Loucy (cell line): ENCODE data around the gene FASTKD3.
"Not testable (repeated sequence)": the region's sequence is repeated elsewhere in the genome, so short reads cannot be mapped to it uniquely, and the experiment has no call there.

Experiments
- H2AFZ ChIP-seq: fragments of 200-600 bp; sonication (generic); 2 replicates; pipeline ENCODE4 v1.6.0; 2016; ENCODE audit warnings: antibody characterized with exemption, mild to moderate bottlenecking, low read length, moderate library complexity
- H3F3A ChIP-seq: fragments of 200-600 bp; 2 replicates; pipeline ENCODE4 v1.6.0; 2016; ENCODE audit warnings: antibody characterized with exemption, low read depth, mild to moderate bottlenecking
- H3K27me3 ChIP-seq: fragments of 200-600 bp; sonication (generic); 2 replicates; pipeline ENCODE4 v1.6.1; 2014; ENCODE audit warnings: low read length, mild to moderate bottlenecking; ENCODE audit not compliant: insufficient read depth, poor library complexity, severe bottlenecking
- H3K36me3 ChIP-seq: fragments of 200-600 bp; sonication (generic); 2 replicates; pipeline ENCODE4 v1.6.1; 2016; ENCODE audit warnings: low read length; ENCODE audit not compliant: insufficient read depth
- H3K4me1 ChIP-seq: fragments of 200-600 bp; sonication (generic); 2 replicates; pipeline ENCODE4 v1.5.1; 2014; ENCODE audit warnings: low read length, mild to moderate bottlenecking; ENCODE audit not compliant: insufficient read depth, poor library complexity, severe bottlenecking
- H3K4me2 ChIP-seq: fragments of 200-600 bp; sonication (generic); 2 replicates; pipeline ENCODE4 v1.6.0; 2014; ENCODE audit warnings: antibody characterized with exemption, low read length, low read depth, mild to moderate bottlenecking; ENCODE audit not compliant: poor library complexity, severe bottlenecking
- H3K4me3 ChIP-seq: fragments of 200-600 bp; sonication (generic); 2 replicates; pipeline ENCODE4 v1.5.1; 2014; ENCODE audit warnings: low read length, mild to moderate bottlenecking, mixed read lengths; ENCODE audit not compliant: poor library complexity, severe bottlenecking
- H3K79me2 ChIP-seq: fragments of 200-600 bp; sonication (generic); 2 replicates; pipeline ENCODE4 v1.6.1; 2014; ENCODE audit warnings: low read length; ENCODE audit not compliant: insufficient read depth
- H3K9ac ChIP-seq: fragments of 200-600 bp; sonication (generic); 2 replicates; pipeline ENCODE4 v1.6.0; 2014; ENCODE audit warnings: mild to moderate bottlenecking, low read depth, low read length, moderate library complexity; ENCODE audit not compliant: poor library complexity, severe bottlenecking
- H3K9me2 ChIP-seq: fragments of 200-600 bp; sonication (generic); replicated peaks from 2 replicates; pipeline ENCODE4 v1.6.1; 2016; ENCODE audit warnings: low read depth, low read length, mixed read lengths
- H3K9me3 ChIP-seq: fragments of 200-600 bp; sonication (generic); 2 replicates; pipeline ENCODE4 v1.6.1; 2014; ENCODE audit warnings: mild to moderate bottlenecking, antibody characterized with exemption, low read length, low read depth; ENCODE audit not compliant: insufficient read depth
- H4K20me1 ChIP-seq: fragments of 200-600 bp; sonication (generic); 2 replicates; pipeline ENCODE4 v1.6.0; 2014; ENCODE audit warnings: antibody characterized with exemption, low read length, mild to moderate bottlenecking; ENCODE audit not compliant: insufficient read depth, poor library complexity, severe bottlenecking
- CTCF ChIP-seq: fragments of 200-600 bp; sonication (generic); conservative IDR thresholded peaks from 2 replicates; pipeline ENCODE4 v1.5.1; 2014; ENCODE audit warnings: mild to moderate bottlenecking, antibody characterized with exemption, low read length
- EZH2phosphoT487 ChIP-seq: fragments of 200-600 bp; IDR thresholded peaks from 2 replicates; pipeline ENCODE4 v1.6.1; 2018; ENCODE audit warnings: antibody characterized with exemption, mild to moderate bottlenecking, moderate library complexity, borderline replicate concordance

Gene FASTKD3

GRCh38 chr5:7868773-7869473 is at the start of gene FASTKD3, which contains the start of gene MTRR:
Gene FASTKD3 (minus strand): TSS chr5:7869031. CDS start chr5:7868083, 948 bp downstream.
Gene MTRR (plus strand): TSS chr5:7869148. CDS start chr5:7870795, 1,647 bp downstream.
- Histone ChIP-seq H2AFZ (peak within 1 kb of the TSS; percentile 87), H3K36me3 (no peaks in the 10 kb centered on the region), H3K27me3 (peaks cover 4% of the 10 kb centered on the region), H3F3A (no peaks in the 10 kb centered on the region), H3K4me1 (peaks cover 65% of the 10 kb centered on the region), H3K9me2 (no peaks in the 10 kb centered on the region), H3K79me2 (peaks cover 73% of the 10 kb centered on the region), H3K4me3 (peak within 1 kb of the TSS; percentile 97), H3K9ac (peak within 1 kb of the TSS; percentile 87), H3K4me2 (peak within 1 kb of the TSS; percentile 97), H3K9me3 (no peaks in the 10 kb centered on the region), H4K20me1 (peaks cover 47% of the 10 kb centered on the region)
- no peak for TF ChIP-seq EZH2phosphoT487
- TF ChIP-seq CTCF = no peak

- no peaks in the 10 kb centered on the region for H3K27me3 ChIP-seq
- no peaks in the 10 kb centered on the region for H3K9me2 ChIP-seq
- no peak overlapping the region for H3K4me2 ChIP-seq
- no peaks in the 10 kb centered on the region for H3K4me1 ChIP-seq
- no peak overlapping the region for H3K4me3 ChIP-seq
- H3K36me3 ChIP-seq = no peaks in the 10 kb centered on the region
- TF ChIP-seq CTCF (no peak), EZH2phosphoT487 (no peak)
- H3F3A ChIP-seq = no peaks in the 10 kb centered on the region
- H2AFZ ChIP-seq = no peak overlapping the region
- no peaks in the 10 kb centered on the region for H4K20me1 ChIP-seq
- no peaks in the 10 kb centered on the region for H3K79me2 ChIP-seq
- H3K9me3 ChIP-seq = peaks cover 3% of the 10 kb centered on the region; the same call in 1 of the 2 replicates
- H3K9ac ChIP-seq = no peak overlapping the region
Measured at GRCh38 chr5:7917130-7918123, 48.6 kb upstream of the FASTKD3 start.

- Histone ChIP-seq H3K79me2 (no peaks in the 10 kb centered on the region), H3K9me3 (peaks cover 3% of the 10 kb centered on the region; the same call in 1 of the 2 replicates), H3K27me3 (no peaks in the 10 kb centered on the region), H3F3A (no peaks in the 10 kb centered on the region), H3K4me1 (no peaks in the 10 kb centered on the region), H2AFZ (no peak overlapping the region), H3K4me3 (no peak overlapping the region), H3K4me2 (no peak overlapping the region), H3K9ac (no peak overlapping the region), H4K20me1 (no peaks in the 10 kb centered on the region), H3K9me2 (no peaks in the 10 kb centered on the region), H3K36me3 (no peaks in the 10 kb centered on the region)
- no peak for TF ChIP-seq CTCF
- TF ChIP-seq EZH2phosphoT487 = no peak
Measured at GRCh38 chr5:7916171-7916804, 47.5 kb upstream of the FASTKD3 start.

- H3K4me2 ChIP-seq, H3K36me3 ChIP-seq, H3K79me2 ChIP-seq, H3F3A ChIP-seq, H2AFZ ChIP-seq, H3K27me3 ChIP-seq, H3K4me3 ChIP-seq, H3K9me3 ChIP-seq, H4K20me1 ChIP-seq, H3K9ac ChIP-seq, H3K9me2 ChIP-seq, H3K4me1 ChIP-seq: not testable (repeated sequence)
Measured at GRCh38 chr5:7911429-7911771, 42.6 kb upstream of the FASTKD3 start.
